ENCODE measurements around the gene TTBK2.

TTBK2 gene

GRCh38 chr15:42744195-42744594 is 176.4 kb downstream of the TTBK2 start:
- H3K36me3 ChIP-seq (ENCODE audit: control insufficient read depth in 2 of 2, insufficient read depth in 1 of 2, low read length in 2 of 2): peaks cover 0 to 5% of the 10 kb centered on the region in 2 experiments; a peak in 2 of 3 replicates
- CTCF ChIA-PET: interaction anchor here (0.6 kb wide), 1 partner anchor 8 kb away, joined by 3 read pairs; no protein-coding TSS in a partner anchor
- H3K4me3 ChIP-seq (ENCODE audit: low read depth, low read length): no peak overlapping the region
- no peak overlapping the region for H3K27ac ChIP-seq (ENCODE audit: extremely low read depth, low read depth, low read length)
- H3K9me3 ChIP-seq (ENCODE audit: control insufficient read depth, insufficient read depth, low read depth, low read length): no peaks in the 10 kb centered on the region
- TF ChIP-seq ZNF777 (tag by site-specific recombination; IDR thresholded peaks at IDR 0.05; ENCODE audit: borderline replicate concordance) (no peak), INSM2 (tag by site-specific recombination; IDR thresholded peaks at IDR 0.05) (no peak), ZNF26 (tag by site-specific recombination; IDR thresholded peaks at IDR 0.05) (no peak), ZNF792 (tag by site-specific recombination; IDR thresholded peaks at IDR 0.05) (no peak), ZNF433 (tag by site-specific recombination; IDR thresholded peaks at IDR 0.05; ENCODE audit: low read depth) (no peak), ZNF629 (tag by site-specific recombination; IDR thresholded peaks at IDR 0.05) (no peak), ZNF664 (tag by site-specific recombination; IDR thresholded peaks at IDR 0.05) (no peak), ZNF18 (tag by site-specific recombination; IDR thresholded peaks at IDR 0.05) (no peak), AEBP2 (tag by site-specific recombination; IDR thresholded peaks at IDR 0.05; ENCODE audit: borderline replicate concordance) (no peak), ZNF624 (tag by site-specific recombination; IDR thresholded peaks at IDR 0.05) (no peak), RBAK (tag by site-specific recombination; IDR thresholded peaks at IDR 0.05) (no peak), ZNF501 (tag by site-specific recombination; IDR thresholded peaks at IDR 0.05) (no peak), ZBTB21 (tag by site-specific recombination; IDR thresholded peaks at IDR 0.05) (no peak), ZNF596 (tag by site-specific recombination; IDR thresholded peaks at IDR 0.05) (no peak)
- H3K4me1 ChIP-seq (ENCODE audit: control insufficient read depth, insufficient read depth, low read length): no peaks in the 10 kb centered on the region
- POLR2A ChIA-PET: no interaction called here

GRCh38 chr15:42742149-42742548 is 178.4 kb downstream of the TTBK2 start:
- no peak overlapping the region for H3K27ac ChIP-seq (ENCODE audit: extremely low read depth, low read depth, low read length)
- H3K9me3 ChIP-seq (ENCODE audit: control insufficient read depth, insufficient read depth, low read depth, low read length): no peaks in the 10 kb centered on the region
- TF ChIP-seq ZNF791 (tag by site-specific recombination; IDR thresholded peaks at IDR 0.05) (no peak), ZNF391 (tag by site-specific recombination; IDR thresholded peaks at IDR 0.05; ENCODE audit: borderline replicate concordance, low read depth) (no peak), ZNF596 (tag by site-specific recombination; IDR thresholded peaks at IDR 0.05) (no peak), ZNF24 (tag by site-specific recombination; IDR thresholded peaks at IDR 0.05) (no peak), ZNF26 (tag by site-specific recombination; IDR thresholded peaks at IDR 0.05) (no peak), SP2 (tag by site-specific recombination; IDR thresholded peaks at IDR 0.05) (no peak)
- peaks cover 0 to 5% of the 10 kb centered on the region in 2 experiments; a peak in 1 of 3 replicates for H3K36me3 ChIP-seq (ENCODE audit: control insufficient read depth in 2 of 2, insufficient read depth in 1 of 2, low read length in 2 of 2)
- ChIA-PET POLR2A (no interaction called here), CTCF (interaction anchor here (1.1 kb wide), 1 partner anchor 184 kb away, joined by 7 read pairs; no protein-coding TSS in a partner anchor)
- no peak overlapping the region for H3K4me3 ChIP-seq (ENCODE audit: low read depth, low read length)
- H3K4me1 ChIP-seq (ENCODE audit: control insufficient read depth, insufficient read depth, low read length): no peaks in the 10 kb centered on the region; the same call in 1 of the 2 replicates

Measured in HEK293 (cell line).